HEK293 (cell line): ENCODE results near the gene DVL3.

ENCODE experiments used
- ZNF16 ChIP-seq: fragments of 450-650 bp; formaldehyde crosslinking; IDR thresholded peaks from 2 replicates; pipeline ENCODE4 v1.5.1; 2016; ENCODE audit warnings: low read depth, missing biosample characterization, missing genetic modification characterization
- ZNF184 ChIP-seq: fragments of 450-650 bp; IDR thresholded peaks from 2 replicates; pipeline ENCODE4 v1.5.1; 2018; ENCODE audit warnings: missing biosample characterization, mild to moderate bottlenecking, missing genetic modification characterization
- ZNF548 ChIP-seq: fragments of 450-650 bp; formaldehyde crosslinking; IDR thresholded peaks from 2 replicates; pipeline ENCODE4 v1.5.1; 2016; ENCODE audit warnings: missing biosample characterization, missing genetic modification characterization
- ZNF624 ChIP-seq: fragments of 450-650 bp; formaldehyde crosslinking; IDR thresholded peaks from 2 replicates; pipeline ENCODE4 v1.5.1; 2017; ENCODE audit warnings: missing biosample characterization, missing genetic modification characterization
- ZNF660 ChIP-seq: fragments of 450-650 bp; IDR thresholded peaks from 2 replicates; pipeline ENCODE4 v1.5.1; 2018; ENCODE audit warnings: missing biosample characterization, mild to moderate bottlenecking, missing genetic modification characterization
- ZNF768 ChIP-seq: fragments of 450-650 bp; formaldehyde crosslinking; IDR thresholded peaks from 2 replicates; pipeline ENCODE4 v1.5.1; 2018; ENCODE audit warnings: missing biosample characterization, mild to moderate bottlenecking, missing genetic modification characterization
- TF ChIP-seq, protein P1 (sequence below): fragments of 450-650 bp; formaldehyde crosslinking; IDR thresholded peaks from 2 replicates; pipeline ENCODE4 v1.5.1; 2016; ENCODE audit warnings: missing biosample characterization, missing genetic modification characterization

DNA sequence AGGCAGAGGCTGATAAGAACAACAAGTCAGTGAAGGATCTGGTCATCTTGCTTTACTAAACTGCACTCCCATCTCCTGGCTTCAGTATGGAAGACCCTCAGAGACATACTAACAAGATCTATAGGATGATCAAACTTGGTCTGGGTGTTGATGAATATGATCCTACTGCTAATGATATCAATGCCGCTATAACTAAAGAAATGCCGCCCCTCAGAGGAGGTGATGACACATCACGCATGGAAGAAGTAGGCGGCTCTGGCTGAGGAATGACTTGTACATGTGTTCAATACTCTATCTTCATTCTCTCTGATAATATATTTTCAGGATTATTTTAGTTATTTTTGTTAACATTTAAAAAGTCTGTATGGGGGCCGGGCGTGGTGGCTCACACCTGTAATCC lies 37.5 kb upstream of the DVL3 start:
- TF ChIP-seq, protein P1, sequence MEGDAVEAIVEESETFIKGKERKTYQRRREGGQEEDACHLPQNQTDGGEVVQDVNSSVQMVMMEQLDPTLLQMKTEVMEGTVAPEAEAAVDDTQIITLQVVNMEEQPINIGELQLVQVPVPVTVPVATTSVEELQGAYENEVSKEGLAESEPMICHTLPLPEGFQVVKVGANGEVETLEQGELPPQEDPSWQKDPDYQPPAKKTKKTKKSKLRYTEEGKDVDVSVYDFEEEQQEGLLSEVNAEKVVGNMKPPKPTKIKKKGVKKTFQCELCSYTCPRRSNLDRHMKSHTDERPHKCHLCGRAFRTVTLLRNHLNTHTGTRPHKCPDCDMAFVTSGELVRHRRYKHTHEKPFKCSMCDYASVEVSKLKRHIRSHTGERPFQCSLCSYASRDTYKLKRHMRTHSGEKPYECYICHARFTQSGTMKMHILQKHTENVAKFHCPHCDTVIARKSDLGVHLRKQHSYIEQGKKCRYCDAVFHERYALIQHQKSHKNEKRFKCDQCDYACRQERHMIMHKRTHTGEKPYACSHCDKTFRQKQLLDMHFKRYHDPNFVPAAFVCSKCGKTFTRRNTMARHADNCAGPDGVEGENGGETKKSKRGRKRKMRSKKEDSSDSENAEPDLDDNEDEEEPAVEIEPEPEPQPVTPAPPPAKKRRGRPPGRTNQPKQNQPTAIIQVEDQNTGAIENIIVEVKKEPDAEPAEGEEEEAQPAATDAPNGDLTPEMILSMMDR (tag by site-specific recombination): no peak
- TF ChIP-seq ZNF768: no peak
- no peak for TF ChIP-seq ZNF660 (tag by site-specific recombination)
- TF ChIP-seq ZNF184 (tag by site-specific recombination): no peak
- no peak for TF ChIP-seq ZNF624 (tag by site-specific recombination)
- TF ChIP-seq ZNF548 (tag by site-specific recombination): no peak
- TF ChIP-seq ZNF16 (tag by site-specific recombination): no peak
